ENCODE measurements around the gene INPP1.

DNA sequence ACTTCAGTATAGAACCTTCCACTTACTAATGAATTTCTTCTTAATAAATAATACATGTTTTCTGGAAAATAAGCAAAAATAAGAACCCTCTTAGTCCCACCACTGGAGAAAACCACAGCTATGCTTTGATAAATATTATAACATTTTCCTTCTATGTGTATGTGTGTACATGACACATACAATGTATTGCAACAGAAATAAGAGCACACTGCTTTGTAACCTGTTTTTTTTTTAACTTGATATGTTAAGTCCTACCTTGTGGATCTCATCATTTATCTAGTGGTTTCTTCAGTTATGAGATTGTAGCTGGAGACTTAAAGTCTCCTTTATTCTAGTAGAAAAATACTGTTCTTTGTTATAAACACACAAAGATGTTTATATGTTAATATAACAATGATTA, 17.2 kb downstream of the INPP1 start:
- TF ChIP-seq, protein P1, sequence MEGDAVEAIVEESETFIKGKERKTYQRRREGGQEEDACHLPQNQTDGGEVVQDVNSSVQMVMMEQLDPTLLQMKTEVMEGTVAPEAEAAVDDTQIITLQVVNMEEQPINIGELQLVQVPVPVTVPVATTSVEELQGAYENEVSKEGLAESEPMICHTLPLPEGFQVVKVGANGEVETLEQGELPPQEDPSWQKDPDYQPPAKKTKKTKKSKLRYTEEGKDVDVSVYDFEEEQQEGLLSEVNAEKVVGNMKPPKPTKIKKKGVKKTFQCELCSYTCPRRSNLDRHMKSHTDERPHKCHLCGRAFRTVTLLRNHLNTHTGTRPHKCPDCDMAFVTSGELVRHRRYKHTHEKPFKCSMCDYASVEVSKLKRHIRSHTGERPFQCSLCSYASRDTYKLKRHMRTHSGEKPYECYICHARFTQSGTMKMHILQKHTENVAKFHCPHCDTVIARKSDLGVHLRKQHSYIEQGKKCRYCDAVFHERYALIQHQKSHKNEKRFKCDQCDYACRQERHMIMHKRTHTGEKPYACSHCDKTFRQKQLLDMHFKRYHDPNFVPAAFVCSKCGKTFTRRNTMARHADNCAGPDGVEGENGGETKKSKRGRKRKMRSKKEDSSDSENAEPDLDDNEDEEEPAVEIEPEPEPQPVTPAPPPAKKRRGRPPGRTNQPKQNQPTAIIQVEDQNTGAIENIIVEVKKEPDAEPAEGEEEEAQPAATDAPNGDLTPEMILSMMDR (IDR thresholded peaks at IDR 0.05; ENCODE audit: low read depth, low read length): no peak
- TF ChIP-seq EZH2phosphoT487 (IDR thresholded peaks at IDR 0.05; ENCODE audit: low read depth): no peak

All from OCI-LY3 (cell line).